ENCODE data around the gene MPZL3. TPM values are rescaled to one million over a fixed set of nuclear protein-coding genes. Genes with fewer than 3 reads are reported as not detected.

The MPZL3 gene
- total and polyA plus RNA-seq, 8 donors: 0.45 to 20.0 (median 5.0) TPM

- H3K9me3 ChIP-seq: no peaks in the 10 kb centered on the region
- DNase-seq: no peak
- intact Hi-C loops (cut with DNase I; ENCODE audit: low total_unique reads): loop anchor here (10.0 kb wide), 1 partner anchor 156 kb away; no protein-coding TSS in a partner anchor
- peaks cover 0 to 3% (median 0%) of the 10 kb centered on the region in 4 donors for H3K36me3 ChIP-seq
- H3K4me1 ChIP-seq: peaks cover 0 to 48% (median 11%) of the 10 kb centered on the region in 4 donors
- TF ChIP-seq POLR2AphosphoS5 (IDR thresholded peaks at IDR 0.05): no peak
- no peak overlapping the region for H3K27ac ChIP-seq
- H3K27me3 ChIP-seq: peaks cover 0 to 32% (median 0%) of the 10 kb centered on the region in 3 donors
- no peak overlapping the region for H3K4me3 ChIP-seq
- WGBS, 5 donors: 76 to 89% (median 86%) methylated on average over 3 of the region's 3 CpGs
These were observed 43.1 kb downstream of the MPZL3 start for GRCh38 chr11:118209033-118209432.

- H3K4me1 ChIP-seq: peaks cover 0 to 35% (median 2%) of the 10 kb centered on the region in 4 donors
- H3K9me3 ChIP-seq: no peaks in the 10 kb centered on the region
- H3K27ac ChIP-seq: peak overlapping the region in 2 of 5 donors; percentile 49 to 59
- DNase-seq: no peak
- peaks cover 0 to 24% (median 0%) of the 10 kb centered on the region in 3 donors for H3K27me3 ChIP-seq
- 88 to 94% (median 89%) methylated on average over 2 of the region's 2 CpGs for WGBS, 5 donors
- H3K36me3 ChIP-seq: peaks cover 0 to 3% (median 0%) of the 10 kb centered on the region in 4 donors
- H3K4me3 ChIP-seq: no peak overlapping the region
- intact Hi-C loops (cut with DNase I; ENCODE audit: low total_unique reads): loop anchor here (10.0 kb wide), 1 partner anchor 158 kb away; no protein-coding TSS in a partner anchor
- TF ChIP-seq POLR2AphosphoS5 (IDR thresholded peaks at IDR 0.05) (no peak), POLR2A (IDR thresholded peaks at IDR 0.05) (no peak), EP300 (IDR thresholded peaks at IDR 0.05) (no peak), CTCF (IDR thresholded peaks at IDR 0.05) (no peak)
These were observed 45.1 kb downstream of the MPZL3 start for GRCh38 chr11:118207079-118207478.

- Histone ChIP-seq H3K4me3 (no peak overlapping the region), H3K9me3 (no peaks in the 10 kb centered on the region), H3K4me1 (peaks cover 0 to 30% (median under 1%) of the 10 kb centered on the region in 4 donors), H3K36me3 (peaks cover 0 to 3% (median 0%) of the 10 kb centered on the region in 4 donors), H3K27ac (peak overlapping the region in 3 of 5 donors; percentile 48 to 59 (median 49)), H3K27me3 (peaks cover 0 to 24% (median 0%) of the 10 kb centered on the region in 3 donors)
- WGBS, 5 donors: 21 to 38% (median 30%) methylated on average over 1 of the region's 1 CpG
- DNase-seq: peak in 1 of 2 donors; percentile 50
- intact Hi-C loops (cut with DNase I; ENCODE audit: low total_unique reads): loop anchor here (10.0 kb wide), 1 partner anchor 158 kb away; no protein-coding TSS in a partner anchor
- TF ChIP-seq POLR2AphosphoS5 (IDR thresholded peaks at IDR 0.05) (no peak), POLR2A (IDR thresholded peaks at IDR 0.05) (no peak), CTCF (IDR thresholded peaks at IDR 0.05) (no peak), EP300 (IDR thresholded peaks at IDR 0.05) (no peak)
These were observed 45.7 kb downstream of the MPZL3 start for GRCh38 chr11:118206391-118207031.

GRCh38 chr11:118205606-118206378 is 46.4 kb downstream of the MPZL3 start:
- Histone ChIP-seq H3K4me1 (peaks cover 0 to 30% (median 0%) of the 10 kb centered on the region in 4 donors), H3K27ac (peak overlapping the region in 3 of 5 donors; percentile 48 to 59 (median 49)), H3K27me3 (peaks cover 0 to 24% (median 0%) of the 10 kb centered on the region in 3 donors), H3K9me3 (no peaks in the 10 kb centered on the region), H3K36me3 (peaks cover 0 to 3% (median 0%) of the 10 kb centered on the region in 4 donors), H3K4me3 (no peak overlapping the region)
- TF ChIP-seq CTCF (IDR thresholded peaks at IDR 0.05) (no peak), POLR2AphosphoS5 (IDR thresholded peaks at IDR 0.05) (no peak), POLR2A (IDR thresholded peaks at IDR 0.05) (no peak), EP300 (IDR thresholded peaks at IDR 0.05) (no peak)
- no peak for DNase-seq
- intact Hi-C loops (cut with DNase I; ENCODE audit: low total_unique reads): loop anchor here (10.0 kb wide), 1 partner anchor 159 kb away; no protein-coding TSS in a partner anchor
- 90 to 95% (median 91%) methylated on average over 9 of the region's 9 CpGs for WGBS, 5 donors

Data from stomach (tissue), 9 donors.